ENCODE measurements around the gene IL10.

GRCh38 chr1:206753141-206753540 lies 19.2 kb downstream of the IL10 start:
- TF ChIP-seq ZNF416 (tag by site-specific recombination; IDR thresholded peaks at IDR 0.05) (no peak), ZNF292 (tag by site-specific recombination; IDR thresholded peaks at IDR 0.05; ENCODE audit: borderline replicate concordance, low read depth) (no peak), ZNF223 (tag by site-specific recombination; IDR thresholded peaks at IDR 0.05) (no peak), ZNF274 (IDR thresholded peaks at IDR 0.05; ENCODE audit: low read length) (no peak), ZNF274 (tag by site-specific recombination; IDR thresholded peaks at IDR 0.05; ENCODE audit: borderline replicate concordance) (no peak), ZNF654 (tag by site-specific recombination; IDR thresholded peaks at IDR 0.05; ENCODE audit: low read depth) (no peak)
- TF ChIP-seq, protein P1, sequence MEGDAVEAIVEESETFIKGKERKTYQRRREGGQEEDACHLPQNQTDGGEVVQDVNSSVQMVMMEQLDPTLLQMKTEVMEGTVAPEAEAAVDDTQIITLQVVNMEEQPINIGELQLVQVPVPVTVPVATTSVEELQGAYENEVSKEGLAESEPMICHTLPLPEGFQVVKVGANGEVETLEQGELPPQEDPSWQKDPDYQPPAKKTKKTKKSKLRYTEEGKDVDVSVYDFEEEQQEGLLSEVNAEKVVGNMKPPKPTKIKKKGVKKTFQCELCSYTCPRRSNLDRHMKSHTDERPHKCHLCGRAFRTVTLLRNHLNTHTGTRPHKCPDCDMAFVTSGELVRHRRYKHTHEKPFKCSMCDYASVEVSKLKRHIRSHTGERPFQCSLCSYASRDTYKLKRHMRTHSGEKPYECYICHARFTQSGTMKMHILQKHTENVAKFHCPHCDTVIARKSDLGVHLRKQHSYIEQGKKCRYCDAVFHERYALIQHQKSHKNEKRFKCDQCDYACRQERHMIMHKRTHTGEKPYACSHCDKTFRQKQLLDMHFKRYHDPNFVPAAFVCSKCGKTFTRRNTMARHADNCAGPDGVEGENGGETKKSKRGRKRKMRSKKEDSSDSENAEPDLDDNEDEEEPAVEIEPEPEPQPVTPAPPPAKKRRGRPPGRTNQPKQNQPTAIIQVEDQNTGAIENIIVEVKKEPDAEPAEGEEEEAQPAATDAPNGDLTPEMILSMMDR (tag by site-specific recombination; IDR thresholded peaks at IDR 0.05): no peak
